ENCODE results near the gene FOXI1.

The FOXI1 gene

GRCh38 chr5:170150713-170151096 is 45.0 kb downstream of the FOXI1 start:
- no peak for DNase-seq (ENCODE audit: low read depth in 2 of 2)

- DNase-seq (ENCODE audit: low read depth in 2 of 2), result no peak
These were observed 45.6 kb downstream of the FOXI1 start for GRCh38 chr5:170151097-170151831.

- DNase-seq (ENCODE audit: low read depth in 2 of 2), result no peak
These were observed 47.1 kb downstream of the FOXI1 start for GRCh38 chr5:170152767-170153166.

GRCh38 chr5:170154297-170154696 is 48.6 kb downstream of the FOXI1 start:
- DNase-seq (ENCODE audit: low read depth in 2 of 2), result no peak

- DNase-seq (ENCODE audit: low read depth in 2 of 2), result no peak
These were observed 49.0 kb downstream of the FOXI1 start for GRCh38 chr5:170154744-170155143.

GRCh38 chr5:170155771-170156170 is 50.1 kb downstream of the FOXI1 start:
- DNase-seq (ENCODE audit: low read depth in 2 of 2), result no peak

- no peak for DNase-seq (ENCODE audit: low read depth in 2 of 2)
These were observed 53.5 kb downstream of the FOXI1 start for GRCh38 chr5:170159101-170159698.

All from stimulated activated CD4-positive, alpha-beta T cell treated with anti-CD3 and anti-CD28 coated beads, Interleukin-1b, Interleukin-23, amount 100 ng/mL, for 4 hours (primary cell).